Naive thymus-derived CD4-positive, alpha-beta T cell (primary cell): ENCODE data around the gene ZNF766. TPM values are rescaled to one million over a fixed set of nuclear protein-coding genes. Genes with fewer than 3 reads are reported as not detected.
A peak's percentile ranks its signal among the peaks of the same experiment; 100 is the strongest.

Experiments used
- ATAC-seq: fragments of 150-1000 bp; cut with Tn5 transposase; 2 replicates; pipeline ENCODE4 v1.10.0; 2021; ENCODE audit warnings: mild to moderate bottlenecking, moderate library complexity
- CTCF ChIA-PET: fragments of 350-600 bp; sonication (Branson Sonifier 250); formaldehyde crosslinking; loops from one replicate; lab custom pipeline; 2021; ENCODE audit warnings: antibody characterized with exemption; lab: Charles Lee
- POLR2A ChIA-PET: fragments of 350-600 bp; sonication (Branson Sonifier 250); formaldehyde crosslinking; loops from one replicate; lab custom pipeline; 2021; ENCODE audit warnings: antibody characterized with exemption, inconsistent platforms; lab: Charles Lee
- DNase-seq, 9 donors: peaks; one replicate each; pipeline versions ENCODE4 v3.0.0 to v3.0.0-alpha.2; 2020 to 2022; ENCODE audit warnings: mixed read lengths in 1 of 9
- H3K27ac ChIP-seq: one replicate; pipeline ENCODE4 v1.7.0; 2013; ENCODE audit warnings: mild to moderate bottlenecking, low read depth, low read length, moderate library complexity
- H3K27me3 ChIP-seq, 2 donors: one replicate each; pipeline ENCODE4 v1.7.0; 2013; ENCODE audit warnings: low read length in 2 of 2, mild to moderate bottlenecking in 2 of 2, moderate library complexity in 2 of 2; ENCODE audit not compliant: control insufficient read depth in 2 of 2, insufficient read depth in 2 of 2
- H3K36me3 ChIP-seq, 3 experiments: 1 replicate in 2 of 3; 2 replicates in 1 of 3; pipeline ENCODE4 v1.7.0; 2013; ENCODE audit warnings: low read length in 3 of 3, mild to moderate bottlenecking in 3 of 3, moderate library complexity in 1 of 3; ENCODE audit not compliant: insufficient read depth in 3 of 3, control insufficient read depth in 2 of 3
- H3K4me1 ChIP-seq, 2 donors: one replicate each; pipeline ENCODE4 v1.7.0; 2013; ENCODE audit warnings: low read length in 2 of 2, mild to moderate bottlenecking in 2 of 2, moderate library complexity in 1 of 2; ENCODE audit not compliant: control insufficient read depth in 2 of 2, insufficient read depth in 2 of 2
- H3K4me3 ChIP-seq: 2 replicates; pipeline ENCODE4 v1.7.0; 2013; ENCODE audit warnings: mild to moderate bottlenecking, low read length
- H3K9me3 ChIP-seq, 3 experiments: 1 replicate in 2 of 3; 2 replicates in 1 of 3; pipeline ENCODE4 v1.7.0; 2013; ENCODE audit warnings: low read length in 3 of 3; ENCODE audit not compliant: control insufficient read depth in 2 of 3
- H3K27ac Mint-ChIP-seq, 9 donors: one replicate each; pipeline ENCODE4 v1.8.0; 2020 to 2022; ENCODE audit warnings: mixed read lengths in 9 of 9, mild to moderate bottlenecking in 8 of 9, moderate library complexity in 5 of 9, inconsistent platforms in 2 of 9
- H3K27me3 Mint-ChIP-seq, 5 donors: one replicate each; pipeline ENCODE4 v1.8.0; 2021 to 2022; ENCODE audit warnings: mixed read lengths in 5 of 5, mild to moderate bottlenecking in 1 of 5
- H3K36me3 Mint-ChIP-seq, 5 donors: one replicate each; pipeline ENCODE4 v1.8.0; 2020 to 2022; ENCODE audit warnings: mixed read lengths in 5 of 5, mild to moderate bottlenecking in 3 of 5, inconsistent platforms in 1 of 5
- H3K4me1 Mint-ChIP-seq, 7 donors: one replicate each; pipeline ENCODE4 v1.8.0; 2020 to 2022; ENCODE audit warnings: mixed read lengths in 7 of 7, mild to moderate bottlenecking in 3 of 7, inconsistent platforms in 1 of 7
- H3K4me3 Mint-ChIP-seq, 10 donors: one replicate each; pipeline ENCODE4 v1.8.0; 2020 to 2022; ENCODE audit warnings: mild to moderate bottlenecking in 10 of 10, mixed read lengths in 10 of 10, moderate library complexity in 6 of 10, inconsistent platforms in 2 of 10
- H3K9me3 Mint-ChIP-seq, 11 donors: one replicate each; pipeline ENCODE4 v1.8.0; 2020 to 2022; ENCODE audit warnings: mixed read lengths in 11 of 11, mild to moderate bottlenecking in 4 of 11, inconsistent platforms in 1 of 11, moderate library complexity in 1 of 11
- intact Hi-C, 2 donors: fragments of 100-400 bp; cut with micrococcal nuclease; formaldehyde crosslinking; loops; one replicate each; pipeline ENCODE4 v1.15.1; 2023
- polyA plus RNA-seq, 2 donors: library from polyadenylated mRNA; unstranded; fragments of 300-500 nt; fragmentation: Illumina TruSeq; gene quantifications; one replicate each; pipeline ENCODE4 v1.2.3, GENCODE V29; 2021
- total RNA-seq, 6 experiments: library from RNA in 5 of 6; stranded (reverse) in 5 of 6; gene quantifications; 1 replicate in 5 of 6; 2 replicates in 1 of 6; pipeline ENCODE4 v1.2.3 and lab custom pipeline; 2021 to 2026

Gene ZNF766
- total RNA-seq (10 to 100 TPM; 24.7 to 59.6 (median 41.4) TPM), polyA plus RNA-seq (10 to 100 TPM; 65.0 to 79.3 TPM), total RNA-seq (lab: John Stamatoyannopoulos, UW) (41.5 reads per million, percentile 67 among the genes with 10 or more reads in this experiment)

GRCh38 chr19:52269338-52270261 is at the start of gene ZNF766:
Gene ZNF766, plus strand, starts transcription at chr19:52269587. Its CDS starts 27 bp downstream, at chr19:52269614.
- Mint-ChIP-seq H3K4me1 (peaks cover 20 to 53% (median 45%) of the 10 kb centered on the region in 7 donors), H3K9me3 (peaks cover 7 to 55% (median 32%) of the 10 kb centered on the region in 11 donors), H3K27ac (peak within 1 kb of the TSS; percentile 87 to 97 (median 95)), H3K36me3 (peaks cover 28 to 45% (median 44%) of the 10 kb centered on the region in 5 donors), H3K27me3 (no peaks in the 10 kb centered on the region), H3K4me3 (peak within 1 kb of the TSS; percentile 94 to 100 (median 96))
- intact Hi-C loops: loop anchor here (1.0 to 10.0 kb wide), 23 partner anchors 28 to 1064 kb away; partner anchors contain the start of genes ZNF480 (in 2 of the 2), ZNF616 (in 2 of the 2), PPP2R1A (in 1 of the 2) and ZNF160 (in 1 of the 2)
- H3K4me1 ChIP-seq: peaks cover 15 to 16% of the 10 kb centered on the region in 2 donors
- H3K9me3 ChIP-seq: peaks cover 0 to 22% (median 9%) of the 10 kb centered on the region in 3 experiments
- POLR2A ChIA-PET: interaction anchor here (0.8 to 1.6 kb wide), 3 partner anchors 9 to 183 kb away, joined by 3 to 5 read pairs (median 3); partner anchors contain the start of gene ZNF578
- peak within 1 kb of the TSS; percentile 94 for H3K4me3 ChIP-seq
- no peaks in the 10 kb centered on the region for H3K27me3 ChIP-seq
- peak within 1 kb of the TSS; percentile 93 for H3K27ac ChIP-seq
- H3K36me3 ChIP-seq: peaks cover 0 to 40% (median 13%) of the 10 kb centered on the region in 3 experiments
- peak; percentile 100 for ATAC-seq
- DNase-seq: peak; percentile 94 to 97 (median 96)
- CTCF ChIA-PET: no interaction called here

- Mint-ChIP-seq H3K4me3 (no peak overlapping the region), H3K4me1 (peaks cover 0 to 5% (median 0%) of the 10 kb centered on the region in 7 donors), H3K9me3 (peaks cover 0 to 5% (median 0%) of the 10 kb centered on the region in 11 donors), H3K36me3 (peaks cover 23 to 80% (median 49%) of the 10 kb centered on the region in 5 donors), H3K27ac (peak overlapping the region in 2 of 9 donors; percentile 41 to 43), H3K27me3 (no peaks in the 10 kb centered on the region)
- Histone ChIP-seq H3K27ac (no peak overlapping the region), H3K4me3 (no peak overlapping the region), H3K9me3 (no peaks in the 10 kb centered on the region), H3K36me3 (peaks cover 63 to 98% (median 66%) of the 10 kb centered on the region in 3 experiments), H3K4me1 (no peaks in the 10 kb centered on the region), H3K27me3 (no peaks in the 10 kb centered on the region)
- ATAC-seq (no peak), DNase-seq (no peak)
- ChIA-PET POLR2A (interaction anchor here (0.5 kb wide), 1 partner anchor 34 kb away, joined by 8 read pairs; no protein-coding TSS in a partner anchor), CTCF (interaction anchor here (0.6 kb wide), 1 partner anchor 29 kb away, joined by 3 read pairs; no protein-coding TSS in a partner anchor)
- intact Hi-C loops: no loop called here
These were observed 49.8 kb upstream of the ZNF766 start for GRCh38 chr19:52219611-52220010.

- Histone ChIP-seq H3K4me1 (no peaks in the 10 kb centered on the region), H3K4me3 (no peak overlapping the region), H3K9me3 (no peaks in the 10 kb centered on the region), H3K36me3 (peaks cover 57 to 94% (median 64%) of the 10 kb centered on the region in 3 experiments), H3K27me3 (no peaks in the 10 kb centered on the region), H3K27ac (no peak overlapping the region)
- DNase-seq (no peak), ATAC-seq (no peak)
- CTCF ChIA-PET: no interaction called here
- intact Hi-C loops: no loop called here
- peaks cover 0 to 5% (median under 1%) of the 10 kb centered on the region in 7 donors for H3K4me1 Mint-ChIP-seq
- H3K36me3 Mint-ChIP-seq: peaks cover 23 to 83% (median 52%) of the 10 kb centered on the region in 5 donors
- H3K27me3 Mint-ChIP-seq: no peaks in the 10 kb centered on the region
- H3K9me3 Mint-ChIP-seq: peaks cover 0 to 5% (median 0%) of the 10 kb centered on the region in 11 donors
- no peak overlapping the region for H3K4me3 Mint-ChIP-seq
- H3K27ac Mint-ChIP-seq: peak overlapping the region in 1 of 9 donors; percentile 21
- POLR2A ChIA-PET: interaction anchor here (0.7 kb wide), 1 partner anchor 586 kb away, joined by 10 read pairs; no protein-coding TSS in a partner anchor
These were observed 48.4 kb upstream of the ZNF766 start for GRCh38 chr19:52221031-52221430.

GRCh38 chr19:52221831-52222375 is 47.5 kb upstream of the ZNF766 start:
- H3K4me3 ChIP-seq: no peak overlapping the region
- H3K4me1 ChIP-seq: no peaks in the 10 kb centered on the region
- peaks cover 56 to 94% (median 61%) of the 10 kb centered on the region in 3 experiments for H3K36me3 ChIP-seq
- peaks cover 28 to 87% (median 55%) of the 10 kb centered on the region in 5 donors for H3K36me3 Mint-ChIP-seq
- DNase-seq (no peak), ATAC-seq (no peak)
- H3K27me3 Mint-ChIP-seq: no peaks in the 10 kb centered on the region
- POLR2A ChIA-PET: no interaction called here
- H3K4me3 Mint-ChIP-seq: no peak overlapping the region
- H3K27me3 ChIP-seq: no peaks in the 10 kb centered on the region
- H3K9me3 ChIP-seq: no peaks in the 10 kb centered on the region
- no peak overlapping the region for H3K27ac Mint-ChIP-seq
- CTCF ChIA-PET: no interaction called here
- peaks cover 0 to 5% (median 2%) of the 10 kb centered on the region in 7 donors for H3K4me1 Mint-ChIP-seq
- H3K27ac ChIP-seq: no peak overlapping the region
- intact Hi-C loops: no loop called here
- peaks cover 0 to 5% (median 0%) of the 10 kb centered on the region in 11 donors for H3K9me3 Mint-ChIP-seq

GRCh38 chr19:52224211-52224610 is 45.2 kb upstream of the ZNF766 start:
- no peak overlapping the region for H3K4me3 ChIP-seq
- Mint-ChIP-seq H3K36me3 (peaks cover 26 to 87% (median 47%) of the 10 kb centered on the region in 5 donors), H3K4me3 (no peak overlapping the region), H3K4me1 (peaks cover 0 to 5% (median 4%) of the 10 kb centered on the region in 7 donors), H3K9me3 (peaks cover 0 to 5% (median 0%) of the 10 kb centered on the region in 11 donors), H3K27ac (peak overlapping the region in 3 of 9 donors; percentile 17 to 74 (median 20)), H3K27me3 (no peaks in the 10 kb centered on the region)
- no peaks in the 10 kb centered on the region for H3K4me1 ChIP-seq
- intact Hi-C loops: no loop called here
- H3K27ac ChIP-seq: no peak overlapping the region
- no peak for ATAC-seq
- no peaks in the 10 kb centered on the region for H3K27me3 ChIP-seq
- H3K9me3 ChIP-seq: no peaks in the 10 kb centered on the region
- CTCF ChIA-PET: no interaction called here
- no peak for DNase-seq
- peaks cover 46 to 85% (median 48%) of the 10 kb centered on the region in 3 experiments for H3K36me3 ChIP-seq
- POLR2A ChIA-PET: no interaction called here

- Mint-ChIP-seq H3K36me3 (peaks cover 9 to 69% (median 29%) of the 10 kb centered on the region in 5 donors), H3K9me3 (no peaks in the 10 kb centered on the region), H3K4me3 (no peak overlapping the region), H3K27me3 (no peaks in the 10 kb centered on the region), H3K27ac (peak overlapping the region in 6 of 9 donors; percentile 1 to 84 (median 40)), H3K4me1 (peaks cover 0 to 5% (median 2%) of the 10 kb centered on the region in 7 donors)
- intact Hi-C loops: no loop called here
- Histone ChIP-seq H3K36me3 (peaks cover 25 to 61% (median 25%) of the 10 kb centered on the region in 3 experiments), H3K27me3 (no peaks in the 10 kb centered on the region), H3K27ac (no peak overlapping the region), H3K4me1 (no peaks in the 10 kb centered on the region), H3K4me3 (no peak overlapping the region), H3K9me3 (no peaks in the 10 kb centered on the region)
- CTCF ChIA-PET: no interaction called here
- no peak for DNase-seq
- POLR2A ChIA-PET: interaction anchor here (0.8 kb wide), 1 partner anchor 56 kb away, joined by 3 read pairs; no protein-coding TSS in a partner anchor
- ATAC-seq: no peak
These were observed 42.7 kb upstream of the ZNF766 start for GRCh38 chr19:52226652-52227051.
